ENCODE results near the gene ARHGEF28. TPM values are rescaled to one million over a fixed set of nuclear protein-coding genes. Genes with fewer than 3 reads are reported as not detected.

ARHGEF28 gene
- total RNA-seq, 1 donor from 2014 or later, result 8.5 TPM

DNA sequence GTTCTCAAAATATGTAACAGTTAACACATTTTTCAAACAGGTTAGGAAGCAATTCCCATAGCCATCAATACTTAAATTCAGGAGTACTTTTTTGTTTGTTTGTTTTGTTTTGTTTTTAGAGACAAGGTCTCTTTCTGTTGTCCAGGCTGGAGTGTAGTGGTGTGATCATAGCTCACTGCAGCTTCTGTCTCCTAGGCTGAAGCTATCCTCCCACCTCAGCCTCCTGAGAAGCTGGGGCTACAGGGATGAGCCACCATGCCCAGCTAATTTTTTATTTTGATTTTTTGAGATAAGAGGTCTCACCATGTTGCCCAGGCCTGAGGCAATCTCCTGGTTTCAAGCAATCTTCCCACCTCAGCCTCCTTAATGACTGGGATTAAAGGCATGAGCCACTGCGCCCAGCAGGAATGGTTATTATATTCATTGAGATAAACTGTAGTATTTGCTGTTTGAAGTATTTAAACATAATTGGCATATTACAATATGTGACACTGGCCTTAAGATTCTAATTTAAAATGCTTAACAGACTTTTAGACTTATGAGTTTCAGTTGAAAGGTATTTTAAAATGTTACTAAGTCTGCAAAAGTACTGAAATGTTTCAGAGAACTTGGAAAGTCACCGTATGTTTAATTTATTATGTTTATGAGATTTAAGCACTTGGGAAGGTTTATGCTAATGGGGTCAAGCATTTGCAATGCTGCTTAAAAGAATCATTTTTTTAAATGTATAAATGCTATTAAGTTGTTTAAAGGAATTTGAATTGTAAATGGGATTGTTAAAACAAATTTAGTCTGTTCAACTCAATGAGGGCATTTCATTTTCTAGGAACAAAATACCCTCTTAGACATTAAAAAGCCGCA, 43.5 kb upstream of the ARHGEF28 start:
- H4K20me1 ChIP-seq (ENCODE audit: insufficient read depth, low read length), result no peaks in the 10 kb centered on the region
- H3K4me1 ChIP-seq (ENCODE audit: insufficient read depth, low read length), result no peaks in the 10 kb centered on the region
- no peak overlapping the region for H2AFZ ChIP-seq (ENCODE audit: low read depth, low read length)
- FAIRE-seq (no peak), DNase-seq (ENCODE audit: low read depth) (no peak)
- Mint-ChIP-seq H3K27ac (ENCODE audit: unreplicated experiment) (no peak overlapping the region), H3K9me3 (ENCODE audit: unreplicated experiment) (no peaks in the 10 kb centered on the region), H3K27me3 (ENCODE audit: low read depth, unreplicated experiment) (no peaks in the 10 kb centered on the region), H3K4me3 (ENCODE audit: unreplicated experiment) (no peak overlapping the region), H3K4me1 (ENCODE audit: low read depth, unreplicated experiment) (no peaks in the 10 kb centered on the region), H3K36me3 (ENCODE audit: low read depth, unreplicated experiment) (peaks cover 14% of the 10 kb centered on the region)
- no peaks in the 10 kb centered on the region for H3K9me3 ChIP-seq (ENCODE audit: insufficient read depth, low read depth, low read length)
- H3K4me2 ChIP-seq (ENCODE audit: low read length), result no peak overlapping the region
- TF ChIP-seq EZH2 (IDR thresholded peaks at IDR 0.05; ENCODE audit: insufficient read depth, low read length), result no peak
- no peak for TF ChIP-seq CTCF (IDR thresholded peaks at IDR 0.05; ENCODE audit: insufficient read depth, low read depth, low read length)
- no peak overlapping the region for H3K9ac ChIP-seq (ENCODE audit: low read length)
- H3K79me2 ChIP-seq (ENCODE audit: insufficient read depth, low read length), result no peaks in the 10 kb centered on the region
- no peaks in the 10 kb centered on the region for H3K27me3 ChIP-seq (ENCODE audit: insufficient read depth, low read length)
- peaks cover 26% of the 10 kb centered on the region for H3K36me3 ChIP-seq (ENCODE audit: insufficient read depth, low read length)
- no peak overlapping the region for H3K4me3 ChIP-seq (ENCODE audit: insufficient read depth, low read depth, low read length)
- no peak overlapping the region for H3K27ac ChIP-seq (ENCODE audit: low read depth, low read length)

DNA sequence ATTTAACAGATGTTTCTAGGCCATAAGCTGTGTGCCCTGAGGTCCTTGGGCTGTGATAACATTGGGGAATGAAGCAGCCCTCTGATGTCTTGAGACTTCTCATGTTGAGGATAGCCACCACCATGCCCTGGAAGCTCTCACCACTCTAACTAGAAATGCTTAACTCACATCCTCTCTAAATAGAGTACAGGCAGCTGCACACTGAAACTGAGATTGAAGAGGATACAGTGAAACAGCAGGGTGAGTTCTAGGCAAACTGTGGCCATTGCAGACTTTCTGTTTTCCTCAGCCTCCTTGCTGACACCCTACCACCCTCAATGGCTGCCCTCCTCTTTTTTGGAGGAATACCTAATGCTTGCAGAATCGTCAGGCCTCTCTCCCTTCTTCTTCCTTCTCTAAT, 38.1 kb upstream of the ARHGEF28 start:
- no peaks in the 10 kb centered on the region for H3K9me3 ChIP-seq (ENCODE audit: insufficient read depth, low read depth, low read length)
- H3K36me3 ChIP-seq (ENCODE audit: insufficient read depth, low read length), result no peaks in the 10 kb centered on the region
- no peak for FAIRE-seq
- H3K9ac ChIP-seq (ENCODE audit: low read length), result no peak overlapping the region
- H3K36me3 Mint-ChIP-seq (ENCODE audit: low read depth, unreplicated experiment), result peaks cover 11% of the 10 kb centered on the region
- no peaks in the 10 kb centered on the region for H3K79me2 ChIP-seq (ENCODE audit: insufficient read depth, low read length)
- H3K27me3 Mint-ChIP-seq (ENCODE audit: low read depth, unreplicated experiment), result no peaks in the 10 kb centered on the region
- H3K9me3 Mint-ChIP-seq (ENCODE audit: unreplicated experiment), result no peaks in the 10 kb centered on the region
- H3K27me3 ChIP-seq (ENCODE audit: insufficient read depth, low read length), result no peaks in the 10 kb centered on the region
- H3K4me1 ChIP-seq (ENCODE audit: insufficient read depth, low read length), result peaks cover 13% of the 10 kb centered on the region
- no peak overlapping the region for H3K4me3 Mint-ChIP-seq (ENCODE audit: unreplicated experiment)
- DNase-seq (ENCODE audit: low read depth), result no peak
- H3K27ac Mint-ChIP-seq (ENCODE audit: unreplicated experiment), result no peak overlapping the region
- TF ChIP-seq EZH2 (IDR thresholded peaks at IDR 0.05; ENCODE audit: insufficient read depth, low read length), result no peak
- no peak for TF ChIP-seq CTCF (IDR thresholded peaks at IDR 0.05; ENCODE audit: insufficient read depth, low read depth, low read length)
- H3K4me2 ChIP-seq (ENCODE audit: low read length), result no peak overlapping the region
- H4K20me1 ChIP-seq (ENCODE audit: insufficient read depth, low read length), result no peaks in the 10 kb centered on the region
- no peak overlapping the region for H2AFZ ChIP-seq (ENCODE audit: low read depth, low read length)
- no peak overlapping the region for H3K4me3 ChIP-seq (ENCODE audit: insufficient read depth, low read depth, low read length)
- no peak overlapping the region for H3K27ac ChIP-seq (ENCODE audit: low read depth, low read length)
- H3K4me1 Mint-ChIP-seq (ENCODE audit: low read depth, unreplicated experiment), result peaks cover 5% of the 10 kb centered on the region

GRCh38 chr5:73591102-73591695, 34.8 kb upstream of the ARHGEF28 start:
- no peak overlapping the region for H3K27ac ChIP-seq (ENCODE audit: low read depth, low read length)
- no peak overlapping the region for H3K27ac Mint-ChIP-seq (ENCODE audit: unreplicated experiment)
- H3K36me3 Mint-ChIP-seq (ENCODE audit: low read depth, unreplicated experiment), result peaks cover 6% of the 10 kb centered on the region
- H3K9me3 ChIP-seq (ENCODE audit: insufficient read depth, low read depth, low read length), result no peaks in the 10 kb centered on the region
- peaks cover 5% of the 10 kb centered on the region for H3K4me1 Mint-ChIP-seq (ENCODE audit: low read depth, unreplicated experiment)
- no peaks in the 10 kb centered on the region for H3K27me3 ChIP-seq (ENCODE audit: insufficient read depth, low read length)
- no peak overlapping the region for H3K4me3 Mint-ChIP-seq (ENCODE audit: unreplicated experiment)
- H2AFZ ChIP-seq (ENCODE audit: low read depth, low read length), result no peak overlapping the region
- H3K9ac ChIP-seq (ENCODE audit: low read length), result no peak overlapping the region
- H3K4me1 ChIP-seq (ENCODE audit: insufficient read depth, low read length), result peaks cover 13% of the 10 kb centered on the region
- peak; percentile 64 for DNase-seq (ENCODE audit: low read depth)
- H3K79me2 ChIP-seq (ENCODE audit: insufficient read depth, low read length), result no peaks in the 10 kb centered on the region
- no peak overlapping the region for H3K4me2 ChIP-seq (ENCODE audit: low read length)
- H3K27me3 Mint-ChIP-seq (ENCODE audit: low read depth, unreplicated experiment), result no peaks in the 10 kb centered on the region
- TF ChIP-seq EZH2 (IDR thresholded peaks at IDR 0.05; ENCODE audit: insufficient read depth, low read length) (no peak), CTCF (IDR thresholded peaks at IDR 0.05; ENCODE audit: insufficient read depth, low read depth, low read length) (peak; percentile 78)
- FAIRE-seq, result peak; percentile 17
- no peaks in the 10 kb centered on the region for H4K20me1 ChIP-seq (ENCODE audit: insufficient read depth, low read length)
- H3K4me3 ChIP-seq (ENCODE audit: insufficient read depth, low read depth, low read length), result no peak overlapping the region
- no peaks in the 10 kb centered on the region for H3K9me3 Mint-ChIP-seq (ENCODE audit: unreplicated experiment)
- H3K36me3 ChIP-seq (ENCODE audit: insufficient read depth, low read length), result no peaks in the 10 kb centered on the region
